Measurements from ENCODE around the gene GMFB. TPM values are rescaled to one million over a fixed set of nuclear protein-coding genes. Genes with fewer than 3 reads are reported as not detected.

Gene GMFB
- total RNA-seq, 1 experiment from 2014 or later = 63.7 TPM

GRCh38 chr14:54427871-54428270, 60.9 kb downstream of the GMFB start:
- H3K36me3 Mint-ChIP-seq = peaks cover 52% of the 10 kb centered on the region
- POLR2A ChIA-PET = no interaction called here
- H3K27me3 Mint-ChIP-seq (ENCODE audit: low read depth) = no peaks in the 10 kb centered on the region; the same call in 1 of the 2 replicates
- CTCF ChIA-PET = no interaction called here
- TF ChIP-seq ZSCAN18 (CRISPR knock-in tag; IDR thresholded peaks at IDR 0.05) (no peak), ZNF532 (CRISPR knock-in tag; IDR thresholded peaks at IDR 0.05; ENCODE audit: borderline replicate concordance) (no peak), MXD4 (CRISPR knock-in tag; IDR thresholded peaks at IDR 0.05; ENCODE audit: borderline replicate concordance) (no peak), ZBTB43 (CRISPR knock-in tag; IDR thresholded peaks at IDR 0.05) (no peak), CBFB (CRISPR knock-in tag; IDR thresholded peaks at IDR 0.05; ENCODE audit: low read depth) (no peak)
- H3K4me3 Mint-ChIP-seq = no peak overlapping the region
- H3K27ac Mint-ChIP-seq = no peak overlapping the region
- no peaks in the 10 kb centered on the region for H3K9me3 Mint-ChIP-seq
- H3K4me1 Mint-ChIP-seq = peaks cover 8% of the 10 kb centered on the region
- ATAC-seq (no peak), DNase-seq (ENCODE audit: low spot score) (no peak)

- H3K9me3 Mint-ChIP-seq = no peaks in the 10 kb centered on the region
- ATAC-seq = no peak
- ChIA-PET POLR2A (no interaction called here), CTCF (no interaction called here)
- no peaks in the 10 kb centered on the region; the same call in 1 of the 2 replicates for H3K27me3 Mint-ChIP-seq (ENCODE audit: low read depth)
- no peak for DNase-seq (ENCODE audit: low spot score)
- H3K4me3 Mint-ChIP-seq = no peak overlapping the region
- peaks cover 46% of the 10 kb centered on the region for H3K36me3 Mint-ChIP-seq
- 0 out of 2 replicates have a peak, but pooled peaks cover under 1% of the 10 kb centered on the region for H3K4me1 Mint-ChIP-seq
- TF ChIP-seq ZNF532 (CRISPR knock-in tag; IDR thresholded peaks at IDR 0.05; ENCODE audit: borderline replicate concordance) = no peak
- no peak for TF ChIP-seq MYBL2 (CRISPR knock-in tag; IDR thresholded peaks at IDR 0.05)
- TF ChIP-seq CBFB (CRISPR knock-in tag; IDR thresholded peaks at IDR 0.05; ENCODE audit: low read depth) = no peak
- no peak for TF ChIP-seq ZNF317 (CRISPR knock-in tag; IDR thresholded peaks at IDR 0.05; ENCODE audit: borderline replicate concordance, low read depth)
- TF ChIP-seq EMX1 (CRISPR knock-in tag; IDR thresholded peaks at IDR 0.05) = no peak
- H3K27ac Mint-ChIP-seq = no peak overlapping the region
Observed at GRCh38 chr14:54425537-54426274, 63.1 kb downstream of the GMFB start.

GRCh38 chr14:54425068-54425467, 63.7 kb downstream of the GMFB start:
- Mint-ChIP-seq H3K4me1 (peaks cover 5% of the 10 kb centered on the region), H3K4me3 (no peak overlapping the region), H3K27ac (no peak overlapping the region), H3K9me3 (no peaks in the 10 kb centered on the region), H3K36me3 (peaks cover 40% of the 10 kb centered on the region), H3K27me3 (ENCODE audit: low read depth) (no peaks in the 10 kb centered on the region; the same call in 1 of the 2 replicates)
- CTCF ChIA-PET = interaction anchor here (2.6 kb wide), 1 partner anchor 58 kb away, joined by 14 read pairs; no protein-coding TSS in a partner anchor
- POLR2A ChIA-PET = no interaction called here
- ATAC-seq (no peak), DNase-seq (ENCODE audit: low spot score) (no peak)
- TF ChIP-seq GTF2I (CRISPR knock-in tag; conservative IDR thresholded peaks at IDR 0.05) = no peak
- no peak for TF ChIP-seq CDX4 (CRISPR knock-in tag; IDR thresholded peaks at IDR 0.05; ENCODE audit: borderline replicate concordance)
- TF ChIP-seq RELA (CRISPR knock-in tag; IDR thresholded peaks at IDR 0.05; ENCODE audit: borderline replicate concordance) = no peak
- no peak for TF ChIP-seq ZNF532 (CRISPR knock-in tag; IDR thresholded peaks at IDR 0.05; ENCODE audit: borderline replicate concordance)
- TF ChIP-seq ZNF416 (CRISPR knock-in tag; IDR thresholded peaks at IDR 0.05) = no peak

Data from WTC11 (cell line).